ENCODE results near the gene CCNO.

The CCNO gene

GRCh38 chr5:55222985-55223811 is 10.2 kb downstream of the CCNO start:
- DNase-seq, result peak; percentile 11

- no peak for DNase-seq
These were observed 11.1 kb downstream of the CCNO start for GRCh38 chr5:55222092-55222984.

- DNase-seq, result no peak
These were observed 12.8 kb downstream of the CCNO start for GRCh38 chr5:55220433-55221185.

- DNase-seq, result no peak
These were observed 13.6 kb downstream of the CCNO start for GRCh38 chr5:55219770-55220169.

- no peak for DNase-seq
These were observed 14.4 kb downstream of the CCNO start for GRCh38 chr5:55218967-55219366.

GRCh38 chr5:55211184-55211874 is 22.1 kb downstream of the CCNO start:
- DNase-seq, result no peak

- no peak for DNase-seq
These were observed 28.4 kb downstream of the CCNO start for GRCh38 chr5:55205001-55205400.

- no peak for DNase-seq
These were observed 42.2 kb downstream of the CCNO start for GRCh38 chr5:55191165-55191564.

- DNase-seq, result no peak
These were observed 44.5 kb downstream of the CCNO start for GRCh38 chr5:55188656-55189540.

- no peak for DNase-seq
These were observed 46.0 kb downstream of the CCNO start for GRCh38 chr5:55187370-55187769.

Measured in CD4-positive, alpha-beta T cell treated with Interleukin-6 for 4 hours (primary cell).